ENCODE measurements around the gene PERCC1.
"Not testable (repeated sequence)": the region's sequence is repeated elsewhere in the genome, so short reads cannot be mapped to it uniquely, and the experiment has no call there.

Gene PERCC1

GRCh38 chr16:1470481-1471251 is 39.8 kb downstream of the PERCC1 start:
- no peak for DNase-seq

GRCh38 chr16:1471569-1472194 is 40.8 kb downstream of the PERCC1 start:
- no peak for DNase-seq

- no peak for DNase-seq
Measured at GRCh38 chr16:1472974-1473373, 42.1 kb downstream of the PERCC1 start.

- no peak for DNase-seq
Measured at GRCh38 chr16:1474082-1474795, 43.4 kb downstream of the PERCC1 start.

- peak; percentile 15 for DNase-seq
Measured at GRCh38 chr16:1474796-1475551, 44.1 kb downstream of the PERCC1 start, which contains the start of gene CLCN7. Gene CLCN7 (minus strand): TSS chr16:1475028. CDS start chr16:1474974, 54 bp downstream.

- no peak for DNase-seq
Measured at GRCh38 chr16:1475552-1476114, 44.8 kb downstream of the PERCC1 start.

GRCh38 chr16:1477033-1477432 is 46.2 kb downstream of the PERCC1 start:
- DNase-seq, result no peak

GRCh38 chr16:1478937-1479336 is 48.1 kb downstream of the PERCC1 start:
- DNase-seq, result not testable (repeated sequence)

- DNase-seq, result no peak
Measured at GRCh38 chr16:1481906-1482835, 51.3 kb downstream of the PERCC1 start.

Measured in NCI-H187 treated with DMSO at 0.1 percent for 48 hours (cell line).